Camera-type eye (tissue), 1 donor: ENCODE data around the gene PRSS16. TPM values are rescaled to one million over a fixed set of nuclear protein-coding genes. Genes with fewer than 3 reads are reported as not detected.

Source experiments
- total RNA-seq: library from RNA; depleted of rRNA; stranded (reverse); fragments of >200 nt; gene quantifications from one replicate; pipeline ENCODE4 v1.2.3, GENCODE V29; 2014

PRSS16 gene
- 0.66 TPM for total RNA-seq

GRCh38 chr6:27247133-27247836, at the start of gene PRSS16:
PRSS16 (plus strand) TSS chr6:27247701; CDS start chr6:27247738, 37 bp downstream.

Other genes with a start within 250 kb of the PRSS16 start
- gene POM121L2, start 64.6 kb downstream of the PRSS16 start, total RNA-seq = not detected
- 4.6 TPM for gene ZNF391, start 141.1 kb downstream of the PRSS16 start, total RNA-seq
- 21.3 TPM for gene ZNF184, start 225.4 kb downstream of the PRSS16 start, total RNA-seq